IPS-18c (cell line): ENCODE measurements around the gene RARA.

Experiments used
- H3K4me3 ChIP-seq: 2 replicates; pipeline ENCODE4 v1.7.0; 2013; ENCODE audit warnings: low read depth, mild to moderate bottlenecking, low read length, moderate library complexity; ENCODE audit not compliant: insufficient read depth
- H3K9me3 ChIP-seq: one replicate; pipeline ENCODE4 v1.6.1; 2013; ENCODE audit warnings: mild to moderate bottlenecking, low read length, moderate library complexity; ENCODE audit not compliant: control insufficient read depth, insufficient read depth

RARA gene

GRCh38 chr17:40321524-40321929, 12.5 kb downstream of the RARA start:
- no peak overlapping the region for H3K4me3 ChIP-seq
- H3K9me3 ChIP-seq, result no peaks in the 10 kb centered on the region

- H3K4me3 ChIP-seq, result no peak overlapping the region
Observed at GRCh38 chr17:40321961-40322357, 13.0 kb downstream of the RARA start.

DNA sequence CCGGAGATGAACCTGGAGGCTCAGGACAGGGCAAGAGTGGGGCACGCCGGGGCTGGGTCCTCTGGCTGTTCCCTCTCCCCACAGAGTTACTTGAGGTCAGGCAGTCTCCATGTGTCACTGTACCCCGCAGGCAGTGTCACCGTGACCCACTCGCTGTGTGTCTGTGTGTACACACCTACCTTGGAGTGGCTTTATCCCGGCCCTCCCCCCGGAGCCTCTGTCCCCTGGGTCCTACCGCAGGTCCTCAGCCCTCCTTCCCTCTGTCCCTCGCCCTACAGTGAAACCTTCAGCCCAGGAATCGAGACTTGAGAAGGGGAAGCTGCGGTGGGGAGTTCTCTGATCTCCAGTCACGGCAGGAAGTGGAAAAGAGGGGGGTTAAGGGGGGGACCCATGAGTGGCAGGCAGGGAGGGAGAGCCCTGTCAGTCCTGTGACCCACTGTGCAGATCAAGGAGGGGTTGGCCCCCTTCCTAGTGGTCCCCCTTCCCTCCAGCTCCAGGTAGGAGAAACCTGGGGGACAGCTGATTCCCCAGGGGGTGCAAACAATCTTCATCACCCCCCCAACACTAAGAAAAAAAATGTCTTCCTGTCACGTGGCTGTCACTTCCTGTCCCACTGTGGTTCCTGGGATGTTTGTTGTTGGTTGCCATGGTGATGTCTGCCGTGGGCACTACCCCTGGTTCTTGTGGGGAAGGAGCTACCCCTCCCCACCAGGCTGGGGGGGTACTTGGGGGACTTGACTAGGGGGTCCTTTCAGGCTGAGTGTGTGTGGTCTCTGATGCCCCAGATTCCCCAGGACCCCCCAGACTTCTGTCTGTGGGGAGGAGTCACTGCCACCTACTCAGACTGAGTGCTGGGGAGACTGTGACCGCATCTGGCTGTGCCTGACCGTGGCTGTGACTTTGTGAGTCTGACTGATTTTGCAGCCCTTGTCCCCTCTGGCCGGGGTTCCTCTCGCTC, 13.7 kb downstream of the RARA start:
- H3K9me3 ChIP-seq, result no peaks in the 10 kb centered on the region
- H3K4me3 ChIP-seq, result no peak overlapping the region

More at GRCh38 chr17:40321961-40322357, 13.0 kb downstream of the RARA start:
- H3K9me3 ChIP-seq, result no peaks in the 10 kb centered on the region

GRCh38 chr17:40323391-40324381, 14.7 kb downstream of the RARA start:
- H3K4me3 ChIP-seq, result no peak overlapping the region; the same call in 1 of the 2 replicates
- H3K9me3 ChIP-seq, result no peaks in the 10 kb centered on the region

- H3K4me3 ChIP-seq, result no peak overlapping the region
Observed at GRCh38 chr17:40325156-40326013, 16.4 kb downstream of the RARA start.

DNA sequence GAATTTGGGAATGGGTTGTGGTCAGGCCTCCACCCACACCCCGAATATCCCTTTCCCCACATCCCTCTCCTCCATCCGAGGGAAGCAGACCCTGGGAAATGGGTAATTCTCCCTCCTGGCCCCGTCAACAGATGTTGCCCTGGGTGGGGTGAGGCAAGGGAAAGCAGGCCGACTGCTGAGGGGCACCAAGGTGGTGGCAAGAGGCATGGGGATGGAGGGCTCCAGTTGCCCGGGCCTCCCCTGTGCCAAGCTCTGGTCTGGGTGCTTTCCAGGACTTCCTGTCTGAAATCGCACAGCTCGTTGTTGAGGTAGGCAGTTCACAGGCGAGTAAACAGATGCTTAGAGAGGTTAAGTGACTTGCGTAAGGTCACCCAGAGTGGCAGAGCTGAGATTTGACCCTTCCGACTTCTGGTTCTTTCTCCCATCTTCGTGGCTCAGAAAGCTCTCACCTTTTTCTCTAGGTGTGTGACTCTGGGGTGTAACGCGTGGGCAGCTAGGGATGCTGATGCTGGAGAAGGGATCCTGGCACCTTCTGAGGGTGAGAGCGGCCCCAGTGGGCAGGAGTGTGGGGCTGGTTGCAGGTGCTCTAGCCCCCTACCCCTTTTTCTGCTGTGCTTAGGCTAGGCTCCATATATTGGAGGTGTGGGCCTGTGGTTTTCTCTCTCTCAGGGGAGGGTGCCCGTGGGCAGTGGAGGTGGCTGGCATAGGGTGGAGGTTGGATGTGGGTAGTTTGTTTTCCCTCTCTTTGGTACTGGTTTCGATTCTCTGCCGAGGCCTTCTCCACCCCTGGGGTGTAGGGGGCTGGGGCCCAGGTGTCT, 17.2 kb downstream of the RARA start:
- no peak overlapping the region for H3K4me3 ChIP-seq
- H3K9me3 ChIP-seq, result no peaks in the 10 kb centered on the region

More at GRCh38 chr17:40325156-40326013, 16.4 kb downstream of the RARA start:
- no peaks in the 10 kb centered on the region for H3K9me3 ChIP-seq

- H3K9me3 ChIP-seq, result no peaks in the 10 kb centered on the region
- no peak overlapping the region for H3K4me3 ChIP-seq
Observed at GRCh38 chr17:40326832-40327199, 17.8 kb downstream of the RARA start.

GRCh38 chr17:40327244-40327729, 18.3 kb downstream of the RARA start:
- no peaks in the 10 kb centered on the region for H3K9me3 ChIP-seq
- H3K4me3 ChIP-seq, result no peak overlapping the region

DNA sequence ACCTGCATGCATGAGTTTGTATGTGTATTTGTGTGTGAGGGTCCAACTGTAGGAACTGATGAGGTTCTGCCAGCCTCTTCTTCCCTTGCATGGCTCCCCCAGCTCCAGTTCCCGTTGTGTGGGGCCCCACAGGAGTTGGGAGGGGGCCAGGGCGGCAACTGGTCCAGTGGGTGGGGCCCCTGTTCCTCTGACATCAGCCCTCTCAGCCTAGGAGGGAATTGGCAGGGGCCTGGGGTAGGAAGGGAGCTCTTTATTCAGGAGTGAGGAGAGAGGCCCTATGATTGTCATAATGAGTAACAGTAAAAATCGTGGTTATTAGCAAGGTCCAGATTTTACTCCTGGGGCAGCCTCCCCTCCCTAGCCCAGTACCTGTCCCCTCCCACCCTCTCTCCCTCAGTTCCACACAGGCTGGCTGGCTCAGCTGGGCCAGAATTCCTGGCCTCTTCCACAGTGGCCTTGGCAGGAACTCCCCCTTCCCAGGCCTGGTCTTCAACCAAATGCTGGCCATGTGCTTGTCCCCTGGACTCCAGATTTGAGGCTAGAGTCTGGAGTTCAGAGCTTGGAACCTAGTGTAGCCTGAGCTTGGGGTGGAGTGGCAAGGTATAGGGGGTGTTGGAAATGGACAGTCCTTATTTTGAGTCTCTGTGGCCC, 18.9 kb downstream of the RARA start:
- H3K4me3 ChIP-seq, result no peak overlapping the region
- no peaks in the 10 kb centered on the region for H3K9me3 ChIP-seq

DNA sequence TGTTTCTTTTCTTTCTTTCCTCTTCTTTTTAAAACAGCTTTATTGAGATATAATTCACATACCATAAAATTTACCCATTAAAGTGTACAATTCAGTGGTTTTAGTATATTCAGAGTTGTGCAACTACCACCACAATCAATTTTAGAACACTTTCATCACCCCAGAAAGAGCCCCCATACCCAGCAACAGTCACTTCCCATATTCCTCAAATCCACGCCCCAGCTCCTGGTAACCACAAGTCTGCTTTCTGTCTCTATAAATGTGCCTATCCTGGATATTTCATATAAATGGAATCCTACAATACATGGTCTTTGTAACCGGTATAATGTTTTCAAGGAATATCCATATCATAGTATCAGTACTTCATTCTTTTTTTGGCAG, 19.4 kb downstream of the RARA start:
- Histone ChIP-seq H3K4me3 (no peak overlapping the region), H3K9me3 (no peaks in the 10 kb centered on the region)

- no peak overlapping the region for H3K4me3 ChIP-seq
- H3K9me3 ChIP-seq, result no peaks in the 10 kb centered on the region
Observed at GRCh38 chr17:40329839-40330794, 21.1 kb downstream of the RARA start.

DNA sequence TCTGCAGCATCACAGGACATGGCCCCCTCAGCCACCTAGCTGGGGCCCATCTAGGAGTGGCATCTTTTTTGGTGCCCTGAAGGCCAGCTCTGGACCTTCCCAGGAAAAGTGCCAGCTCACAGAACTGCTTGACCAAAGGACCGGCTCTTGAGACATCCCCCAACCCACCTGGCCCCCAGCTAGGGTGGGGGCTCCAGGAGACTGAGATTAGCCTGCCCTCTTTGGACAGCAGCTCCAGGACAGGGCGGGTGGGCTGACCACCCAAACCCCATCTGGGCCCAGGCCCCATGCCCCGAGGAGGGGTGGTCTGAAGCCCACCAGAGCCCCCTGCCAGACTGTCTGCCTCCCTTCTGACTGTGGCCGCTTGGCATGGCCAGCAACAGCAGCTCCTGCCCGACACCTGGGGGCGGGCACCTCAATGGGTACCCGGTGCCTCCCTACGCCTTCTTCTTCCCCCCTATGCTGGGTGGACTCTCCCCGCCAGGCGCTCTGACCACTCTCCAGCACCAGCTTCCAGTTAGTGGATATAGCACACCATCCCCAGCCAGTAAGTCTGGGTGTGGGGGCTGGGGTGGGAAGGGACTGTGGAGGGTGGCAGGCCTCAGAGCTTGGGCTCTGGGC, 22.0 kb downstream of the RARA start:
- Histone ChIP-seq H3K4me3 (no peak overlapping the region), H3K9me3 (no peaks in the 10 kb centered on the region)

DNA sequence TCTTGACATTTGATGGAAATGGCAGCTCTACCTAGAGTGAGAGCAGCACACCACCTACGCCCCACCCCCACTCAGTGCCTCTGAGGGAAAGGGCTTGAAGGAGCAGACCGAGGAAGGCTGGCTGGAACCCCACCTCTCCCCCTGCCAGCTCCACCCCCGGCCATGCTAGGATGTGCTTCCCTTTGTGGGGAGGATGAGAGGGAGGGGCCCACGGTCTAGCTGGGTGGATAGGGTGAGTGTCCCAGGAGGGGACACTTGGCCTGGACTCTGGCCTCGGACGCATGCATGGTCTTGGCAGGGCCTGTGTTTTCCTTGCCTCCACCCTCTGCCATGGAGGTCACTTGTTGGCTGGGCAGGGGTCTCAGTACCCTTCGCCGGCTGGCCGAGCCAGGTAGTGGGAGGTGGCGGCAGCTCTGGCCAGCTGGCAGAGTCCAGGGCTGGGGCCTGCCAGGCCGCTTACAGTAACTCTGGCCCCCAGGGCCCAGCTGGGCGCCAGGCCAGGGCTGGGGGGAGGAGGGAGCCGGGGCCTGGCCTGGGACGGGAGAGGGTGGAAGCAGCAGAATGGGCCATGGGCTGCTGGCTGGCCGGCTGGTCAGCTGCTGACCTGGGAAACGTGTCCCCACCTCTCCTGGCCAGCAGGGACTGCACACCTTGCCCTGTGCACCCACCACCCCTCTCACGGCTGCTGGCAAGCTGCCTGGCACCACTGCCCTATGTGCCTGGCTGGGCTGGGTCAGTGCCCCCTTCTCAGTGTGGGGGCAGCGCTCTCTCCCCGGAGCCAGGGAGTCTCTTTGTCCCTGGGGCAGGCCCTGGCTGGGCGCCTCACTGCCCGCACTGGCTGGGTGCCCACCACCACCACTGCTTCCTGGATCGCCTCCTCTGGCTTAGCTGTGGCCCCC, 23.0 kb downstream of the RARA start:
- Histone ChIP-seq H3K9me3 (no peaks in the 10 kb centered on the region), H3K4me3 (no peak overlapping the region)
